Astrocyte of the spinal cord (primary cell): Measurements from ENCODE around the gene ARHGAP45.

Experiments used
- DNase-seq: peaks from one replicate; pipeline ENCODE4 v3.0.0; 2011; ENCODE audit warnings: low read depth, low spot score
- H3K4me3 ChIP-seq: 2 replicates; pipeline ENCODE4 v1.5.1; 2011; ENCODE audit warnings: low read depth, mild to moderate bottlenecking, low read length, moderate library complexity
- in situ Hi-C: cut with HindIII; loops from 2 replicates; pipeline ENCODE4 v1.10.0; 2017; ENCODE audit warnings: low sequenced_read_pairs
- TF ChIP-seq, protein P1 (sequence below): IDR thresholded peaks from 2 replicates; pipeline ENCODE4 v1.5.1; 2012; ENCODE audit warnings: low read depth, mild to moderate bottlenecking, low read length, inconsistent platforms

The ARHGAP45 gene

GRCh38 chr19:1052349-1052975, 14.5 kb upstream of the ARHGAP45 start:
- TF ChIP-seq, protein P1, sequence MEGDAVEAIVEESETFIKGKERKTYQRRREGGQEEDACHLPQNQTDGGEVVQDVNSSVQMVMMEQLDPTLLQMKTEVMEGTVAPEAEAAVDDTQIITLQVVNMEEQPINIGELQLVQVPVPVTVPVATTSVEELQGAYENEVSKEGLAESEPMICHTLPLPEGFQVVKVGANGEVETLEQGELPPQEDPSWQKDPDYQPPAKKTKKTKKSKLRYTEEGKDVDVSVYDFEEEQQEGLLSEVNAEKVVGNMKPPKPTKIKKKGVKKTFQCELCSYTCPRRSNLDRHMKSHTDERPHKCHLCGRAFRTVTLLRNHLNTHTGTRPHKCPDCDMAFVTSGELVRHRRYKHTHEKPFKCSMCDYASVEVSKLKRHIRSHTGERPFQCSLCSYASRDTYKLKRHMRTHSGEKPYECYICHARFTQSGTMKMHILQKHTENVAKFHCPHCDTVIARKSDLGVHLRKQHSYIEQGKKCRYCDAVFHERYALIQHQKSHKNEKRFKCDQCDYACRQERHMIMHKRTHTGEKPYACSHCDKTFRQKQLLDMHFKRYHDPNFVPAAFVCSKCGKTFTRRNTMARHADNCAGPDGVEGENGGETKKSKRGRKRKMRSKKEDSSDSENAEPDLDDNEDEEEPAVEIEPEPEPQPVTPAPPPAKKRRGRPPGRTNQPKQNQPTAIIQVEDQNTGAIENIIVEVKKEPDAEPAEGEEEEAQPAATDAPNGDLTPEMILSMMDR: no peak
- no peak for DNase-seq
- in situ Hi-C loops: no loop called here
- H3K4me3 ChIP-seq: no peak overlapping the region

GRCh38 chr19:1053176-1054101, 13.5 kb upstream of the ARHGAP45 start:
- DNase-seq: no peak
- TF ChIP-seq, protein P1: no peak
- H3K4me3 ChIP-seq: no peak overlapping the region
- in situ Hi-C loops: no loop called here

DNA sequence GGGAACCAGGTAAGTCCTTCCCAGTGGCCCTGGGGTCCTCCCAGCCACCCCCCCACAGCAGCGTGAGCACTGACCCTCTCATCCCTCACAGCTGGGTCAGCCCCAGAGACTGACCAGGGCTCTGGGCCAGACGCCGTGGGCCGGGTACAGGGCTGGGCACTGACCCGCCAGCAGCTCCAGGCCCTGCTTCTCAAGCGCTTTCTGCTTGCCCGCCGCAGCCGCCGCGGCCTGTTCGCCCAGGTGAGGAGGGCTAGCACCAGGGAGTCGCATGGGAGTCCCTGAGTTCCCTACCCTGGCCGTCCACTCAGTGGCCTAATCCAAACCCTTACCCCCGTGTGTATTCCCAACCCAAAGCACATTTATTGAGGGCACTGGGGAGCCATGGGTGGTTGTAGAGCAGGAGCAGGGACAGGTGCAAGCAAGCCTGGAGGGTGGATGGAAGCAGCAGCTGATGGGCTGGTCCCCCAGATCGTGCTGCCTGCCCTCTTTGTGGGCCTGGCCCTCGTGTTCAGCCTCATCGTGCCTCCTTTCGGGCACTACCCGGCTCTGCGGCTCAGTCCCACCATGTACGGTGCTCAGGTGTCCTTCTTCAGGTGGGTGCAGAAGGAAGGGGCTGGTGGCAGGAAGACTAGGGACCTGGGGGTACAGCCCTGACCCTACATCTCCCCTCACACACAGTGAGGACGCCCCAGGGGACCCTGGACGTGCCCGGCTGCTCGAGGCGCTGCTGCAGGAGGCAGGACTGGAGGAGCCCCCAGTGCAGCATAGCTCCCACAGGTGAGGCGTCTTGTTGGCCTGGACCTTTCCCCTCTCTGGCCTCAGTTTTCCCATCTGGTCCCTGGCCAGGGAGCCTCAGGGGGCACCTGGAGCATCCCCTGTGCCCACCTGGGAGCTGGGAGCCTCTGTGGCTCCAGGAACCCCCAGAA, 12.6 kb upstream of the ARHGAP45 start:
- TF ChIP-seq, protein P1: no peak
- in situ Hi-C loops: no loop called here
- H3K4me3 ChIP-seq: no peak overlapping the region
- DNase-seq: no peak

GRCh38 chr19:1055028-1055425, 11.9 kb upstream of the ARHGAP45 start:
- TF ChIP-seq, protein P1: no peak
- in situ Hi-C loops: no loop called here
- no peak overlapping the region for H3K4me3 ChIP-seq
- DNase-seq: no peak

GRCh38 chr19:1055886-1056620, 10.9 kb upstream of the ARHGAP45 start:
- H3K4me3 ChIP-seq: no peak overlapping the region
- in situ Hi-C loops: no loop called here
- no peak for DNase-seq
- TF ChIP-seq, protein P1: no peak
